Hematopoietic multipotent progenitor cell treated with erythropoietin and hydrocortisone succinate and interleukin-3 and kit ligand, for 6 days (in vitro differentiated cells): ENCODE measurements around the gene OR2G3.

Experiments used
- DNase-seq: peaks from one replicate; pipeline ENCODE4 v3.0.0-alpha.2; 2015

The OR2G3 gene

GRCh38 chr1:247605286-247605685, at the start of gene OR2G3:
OR2G3 (plus strand) TSS chr1:247605586; CDS start chr1:247605586, 0 bp downstream.
- DNase-seq = no peak

DNA sequence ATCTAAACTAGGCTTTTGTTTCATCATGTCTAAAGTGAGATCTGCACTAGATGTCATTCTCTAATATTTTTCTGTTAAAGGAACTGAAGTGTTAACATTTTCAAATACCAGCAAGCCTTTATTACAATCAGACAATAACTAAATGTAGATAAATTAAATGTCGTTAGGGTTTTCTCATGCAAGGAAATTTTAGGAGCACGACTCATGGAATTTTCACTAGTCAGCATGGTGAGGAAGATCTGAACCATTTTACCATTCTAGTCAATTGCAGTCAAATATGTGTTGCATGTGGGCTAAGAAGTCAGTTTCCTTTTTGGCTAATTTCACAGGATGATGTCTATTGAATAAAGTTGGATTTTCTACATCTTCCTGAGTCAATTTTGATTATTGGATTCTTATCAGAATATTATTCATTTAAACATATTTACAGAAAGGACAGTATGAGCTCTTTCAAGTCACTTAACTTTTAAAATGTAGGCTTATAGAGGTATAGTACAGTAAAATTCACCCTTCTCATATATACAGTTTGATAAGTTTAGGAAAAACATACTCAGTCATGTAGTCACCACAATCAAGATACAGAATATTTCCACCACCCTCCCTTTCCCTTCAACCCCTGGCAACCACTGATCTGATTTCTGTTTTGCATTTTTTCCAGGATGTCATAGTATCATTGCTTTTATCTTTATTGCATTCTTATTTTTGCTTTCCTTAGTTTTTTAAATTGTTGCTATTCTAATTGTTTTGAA, 47.3 kb upstream of the OR2G3 start:
- peak; percentile 49 for DNase-seq

GRCh38 chr1:247561711-247562110, 43.7 kb upstream of the OR2G3 start:
- no peak for DNase-seq

- DNase-seq = no peak
Measured at GRCh38 chr1:247562198-247562597, 43.2 kb upstream of the OR2G3 start.

DNA sequence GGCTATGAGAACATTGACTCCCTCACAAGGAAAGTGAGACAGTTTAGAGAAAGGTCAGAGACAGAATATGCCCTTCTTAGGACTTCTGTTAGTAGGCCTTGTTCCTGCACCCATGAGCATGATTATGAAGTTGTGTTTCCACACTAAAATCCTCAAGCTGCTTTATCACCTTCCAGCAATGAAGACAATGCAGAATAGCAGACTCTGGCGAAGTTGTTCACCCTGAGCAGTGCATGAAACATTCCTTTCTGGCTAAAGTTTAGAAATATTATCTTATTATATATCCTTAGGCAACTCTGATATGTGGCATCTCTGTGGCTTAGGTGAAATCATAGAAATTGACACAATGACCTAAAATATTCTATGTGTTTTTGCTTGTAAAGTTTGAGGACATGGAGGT, 31.1 kb upstream of the OR2G3 start:
- no peak for DNase-seq

DNA sequence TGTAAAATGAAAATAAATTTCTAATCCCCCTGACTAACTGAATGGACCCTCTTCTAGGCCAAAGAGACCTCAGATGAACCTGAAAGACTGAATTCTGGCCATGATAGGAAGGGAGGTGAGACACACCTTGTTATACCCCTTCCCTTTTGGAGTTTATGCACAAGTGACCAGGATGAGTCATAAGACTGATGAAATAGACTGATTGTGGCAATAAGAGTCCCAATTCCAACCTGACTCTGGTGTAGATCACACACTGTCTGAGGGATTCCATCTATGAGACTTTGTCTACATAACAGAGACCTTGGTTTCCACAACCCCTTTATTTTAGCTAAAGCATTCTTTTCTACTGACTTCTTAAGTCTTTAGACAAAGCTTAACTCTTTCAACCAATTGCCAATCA, 30.7 kb upstream of the OR2G3 start:
- peak; percentile 32 for DNase-seq

DNA sequence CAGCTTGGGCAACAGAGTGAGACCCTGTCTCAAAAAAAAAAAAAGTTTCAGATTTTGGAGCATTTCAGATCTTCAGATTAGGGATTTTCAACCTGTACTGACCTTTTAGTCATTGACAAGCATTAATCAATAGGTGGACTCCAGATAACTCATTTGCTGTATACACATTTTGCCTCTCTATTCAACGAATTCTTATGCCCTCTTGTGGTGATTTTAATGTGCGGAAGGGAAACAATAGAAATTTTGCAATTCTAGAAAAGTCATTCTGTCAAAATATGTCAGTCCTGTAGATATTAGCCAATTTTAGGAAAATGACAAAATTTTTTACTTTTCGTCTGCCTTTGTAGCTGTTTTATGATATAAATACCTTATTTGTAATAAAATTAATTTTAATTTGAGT, 28.9 kb upstream of the OR2G3 start:
- peak; percentile 84 for DNase-seq

DNA sequence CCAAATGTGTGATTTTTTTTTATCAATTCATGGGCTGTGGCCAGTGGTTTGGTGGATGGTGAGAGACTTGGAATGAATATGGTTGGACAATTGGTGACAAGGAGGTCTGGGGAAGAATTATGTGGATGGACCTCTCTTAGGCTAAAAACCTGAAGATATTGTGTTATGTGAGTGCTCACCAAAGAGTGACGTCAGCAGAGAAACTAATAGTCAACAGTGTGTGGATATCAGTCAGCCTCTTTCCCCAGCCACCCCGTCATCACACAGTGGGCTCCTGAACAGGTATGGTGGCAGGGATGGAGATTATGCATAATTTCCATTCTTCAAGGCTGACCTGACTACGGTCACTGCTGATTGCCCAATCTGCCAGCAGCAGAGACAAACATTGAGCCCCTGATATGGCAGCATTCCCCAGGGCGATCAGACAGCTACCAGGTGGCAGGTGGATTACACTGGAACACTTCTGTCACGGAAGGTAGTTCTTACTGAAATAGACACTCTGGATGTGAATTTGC, 26.4 kb upstream of the OR2G3 start:
- no peak for DNase-seq

GRCh38 chr1:247588060-247588459, 17.3 kb upstream of the OR2G3 start, which contains the start of gene OR2G2:
OR2G2 (plus strand) TSS chr1:247588360; CDS start chr1:247588360, 0 bp downstream.
- DNase-seq = no peak

DNA sequence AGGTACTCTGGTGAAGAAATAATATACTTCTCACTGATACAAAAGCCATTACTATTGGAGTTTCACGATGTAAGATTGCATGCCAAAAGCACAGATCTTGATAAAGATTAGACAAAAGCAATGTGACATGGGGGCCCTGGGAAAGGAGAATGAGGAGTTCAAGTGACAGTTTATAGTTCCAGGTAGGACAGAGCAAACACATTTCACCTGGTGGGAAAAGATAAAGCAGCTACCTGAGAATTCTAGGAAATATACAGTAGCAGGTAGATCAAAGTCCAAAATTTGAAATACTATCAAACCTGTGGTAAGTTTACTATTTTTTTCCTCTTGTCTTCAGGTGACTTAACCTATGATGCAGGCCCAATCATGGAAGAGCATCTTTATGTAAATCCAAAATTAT, 8.0 kb downstream of the OR2G3 start:
- no peak for DNase-seq

- no peak for DNase-seq
Measured at GRCh38 chr1:247614625-247615024, 9.2 kb downstream of the OR2G3 start.

DNA sequence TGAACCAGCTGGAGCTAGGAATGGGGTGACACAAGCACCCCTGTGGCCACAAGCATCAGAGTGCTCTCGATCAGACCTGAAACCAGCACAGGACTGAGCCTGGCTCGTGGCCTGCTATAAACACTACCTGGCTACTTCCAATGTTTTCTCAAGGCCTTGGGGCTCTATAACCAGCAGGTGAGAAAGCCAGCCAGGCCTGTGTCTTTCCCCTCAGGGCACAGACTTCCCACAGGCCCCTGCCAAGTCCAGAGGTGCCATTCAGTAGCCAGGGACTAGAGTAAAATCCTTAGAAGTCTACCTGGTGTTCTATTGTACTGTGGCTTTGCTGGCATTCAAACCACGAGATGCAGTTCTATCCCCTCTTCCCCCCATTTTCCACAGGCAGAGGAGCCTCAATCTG, 22.6 kb downstream of the OR2G3 start:
- DNase-seq = no peak

- no peak for DNase-seq
Measured at GRCh38 chr1:247638011-247638410, 32.6 kb downstream of the OR2G3 start.

- DNase-seq = no peak
Measured at GRCh38 chr1:247638781-247639180, 33.4 kb downstream of the OR2G3 start.

DNA sequence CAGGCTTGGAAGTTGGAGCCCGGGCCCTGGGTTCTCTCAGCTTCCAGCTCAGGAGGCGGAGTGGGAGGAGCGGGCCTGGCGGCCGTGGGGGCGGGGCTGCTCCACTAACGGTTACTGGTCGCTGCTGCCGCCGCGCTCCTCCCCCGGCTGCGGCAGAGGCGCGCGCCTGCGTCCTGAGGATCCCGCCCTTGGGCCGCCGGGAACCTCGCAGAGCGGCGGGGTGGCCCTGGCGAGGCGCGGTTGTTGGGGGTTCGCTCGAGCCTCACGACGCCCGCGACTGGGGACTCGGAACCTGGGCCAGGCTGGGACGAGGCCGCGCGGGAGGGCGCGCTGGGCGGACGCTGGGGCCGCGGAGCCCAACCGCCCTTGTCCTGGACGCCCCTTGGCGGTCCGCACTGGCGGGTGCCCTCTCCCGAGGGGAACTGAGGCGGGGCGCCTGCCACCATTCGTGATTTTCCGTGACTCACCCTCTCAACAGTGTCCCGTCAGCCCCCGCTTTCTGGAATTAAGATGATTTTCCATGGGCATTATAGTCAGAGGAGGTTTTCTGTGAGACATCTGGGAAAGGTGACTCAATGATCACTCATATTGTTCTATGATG, 34.1 kb downstream of the OR2G3 start:
- DNase-seq = peak; percentile 90

- DNase-seq = no peak
Measured at GRCh38 chr1:247642742-247643141, 37.4 kb downstream of the OR2G3 start.

GRCh38 chr1:247646867-247647266, 41.5 kb downstream of the OR2G3 start:
- DNase-seq = no peak

- peak; percentile 55 for DNase-seq
Measured at GRCh38 chr1:247647864-247648263, 42.5 kb downstream of the OR2G3 start.

DNA sequence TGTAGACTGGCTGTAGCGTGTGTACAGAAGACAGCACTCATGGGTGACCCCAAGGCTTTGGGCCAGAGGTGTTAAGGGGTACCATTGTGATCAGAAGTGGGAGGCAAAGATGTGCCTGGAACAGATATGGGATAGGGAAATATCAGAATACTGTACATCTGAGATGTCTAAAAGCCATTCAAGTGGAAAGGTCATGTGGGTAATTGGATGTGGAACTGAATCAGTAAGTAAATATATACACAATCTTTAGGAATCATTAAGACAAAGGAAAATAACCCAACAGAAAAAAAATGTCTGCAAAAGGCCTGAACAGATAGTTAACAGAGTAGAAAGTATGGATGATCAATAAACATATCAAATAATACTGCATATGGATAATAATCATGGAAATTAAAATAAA, 47.7 kb downstream of the OR2G3 start:
- no peak for DNase-seq
